Activated CD8-positive, alpha-beta memory T cell treated with anti-CD3 and anti-CD28 coated beads for 48 hours (primary cell): Measurements from ENCODE around the gene KBTBD4.
"Not testable (repeated sequence)": the region's sequence is repeated elsewhere in the genome, so short reads cannot be mapped to it uniquely, and the experiment has no call there.

Experiments
- DNase-seq, 3 experiments: peaks; one replicate each; pipeline ENCODE4 v3.0.0-alpha.2; 2020; ENCODE audit warnings: low read depth in 2 of 3, low spot score in 2 of 3

KBTBD4 gene

GRCh38 chr11:47560426-47560825 is 18.3 kb downstream of the KBTBD4 start:
- no peak for DNase-seq

GRCh38 chr11:47558695-47559094 is 20.1 kb downstream of the KBTBD4 start:
- no peak for DNase-seq

- DNase-seq: not testable (repeated sequence)
Measured at GRCh38 chr11:47557004-47557403, 21.8 kb downstream of the KBTBD4 start.

- DNase-seq: no peak
Measured at GRCh38 chr11:47553406-47553743, 25.4 kb downstream of the KBTBD4 start.

- DNase-seq: peak; percentile 78 to 87 (median 79)
Measured at GRCh38 chr11:47552566-47553405, 26.0 kb downstream of the KBTBD4 start, which contains the start of gene CELF1. Gene CELF1 (minus strand): TSS chr11:47553132. CDS start chr11:47499523, 53,609 bp downstream.

GRCh38 chr11:47552056-47552565 is 26.7 kb downstream of the KBTBD4 start:
- DNase-seq: no peak

GRCh38 chr11:47551086-47551485 is 27.7 kb downstream of the KBTBD4 start:
- DNase-seq: no peak

- DNase-seq: no peak
Measured at GRCh38 chr11:47550288-47551047, 28.3 kb downstream of the KBTBD4 start.

GRCh38 chr11:47546274-47546673 is 32.5 kb downstream of the KBTBD4 start:
- DNase-seq: not testable (repeated sequence)

- no peak for DNase-seq
Measured at GRCh38 chr11:47545298-47545697, 33.5 kb downstream of the KBTBD4 start.

GRCh38 chr11:47541070-47541469 is 37.7 kb downstream of the KBTBD4 start:
- DNase-seq: no peak

GRCh38 chr11:47539681-47540039 is 39.1 kb downstream of the KBTBD4 start:
- no peak for DNase-seq

- DNase-seq: no peak
Measured at GRCh38 chr11:47538741-47539565, 39.8 kb downstream of the KBTBD4 start.

- DNase-seq: no peak
Measured at GRCh38 chr11:47536915-47537314, 41.9 kb downstream of the KBTBD4 start.

GRCh38 chr11:47534704-47535251 is 44.0 kb downstream of the KBTBD4 start:
- no peak for DNase-seq

- no peak for DNase-seq
Measured at GRCh38 chr11:47533690-47534151, 45.0 kb downstream of the KBTBD4 start.

- DNase-seq: no peak
Measured at GRCh38 chr11:47532597-47533213, 46.1 kb downstream of the KBTBD4 start.

- no peak for DNase-seq
Measured at GRCh38 chr11:47531666-47532065, 47.1 kb downstream of the KBTBD4 start.

GRCh38 chr11:47530721-47531120 is 48.0 kb downstream of the KBTBD4 start:
- DNase-seq: not testable (repeated sequence)

- DNase-seq: no peak
Measured at GRCh38 chr11:47529951-47530350, 48.8 kb downstream of the KBTBD4 start.
